HG03039 (cell line): Measurements from ENCODE around the gene OR10P1.
"Not testable (repeated sequence)": the region's sequence is repeated elsewhere in the genome, so short reads cannot be mapped to it uniquely, and the experiment has no call there.

Source experiments
- ATAC-seq: cut with Tn5 transposase; IDR thresholded peaks from one replicate; pipeline ENCODE4 v1.9.1; 2021; ENCODE audit warnings: mild to moderate bottlenecking, moderate library complexity; ENCODE audit not compliant: unreplicated experiment

OR10P1 gene, protein sequence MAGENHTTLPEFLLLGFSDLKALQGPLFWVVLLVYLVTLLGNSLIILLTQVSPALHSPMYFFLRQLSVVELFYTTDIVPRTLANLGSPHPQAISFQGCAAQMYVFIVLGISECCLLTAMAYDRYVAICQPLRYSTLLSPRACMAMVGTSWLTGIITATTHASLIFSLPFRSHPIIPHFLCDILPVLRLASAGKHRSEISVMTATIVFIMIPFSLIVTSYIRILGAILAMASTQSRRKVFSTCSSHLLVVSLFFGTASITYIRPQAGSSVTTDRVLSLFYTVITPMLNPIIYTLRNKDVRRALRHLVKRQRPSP

DNA sequence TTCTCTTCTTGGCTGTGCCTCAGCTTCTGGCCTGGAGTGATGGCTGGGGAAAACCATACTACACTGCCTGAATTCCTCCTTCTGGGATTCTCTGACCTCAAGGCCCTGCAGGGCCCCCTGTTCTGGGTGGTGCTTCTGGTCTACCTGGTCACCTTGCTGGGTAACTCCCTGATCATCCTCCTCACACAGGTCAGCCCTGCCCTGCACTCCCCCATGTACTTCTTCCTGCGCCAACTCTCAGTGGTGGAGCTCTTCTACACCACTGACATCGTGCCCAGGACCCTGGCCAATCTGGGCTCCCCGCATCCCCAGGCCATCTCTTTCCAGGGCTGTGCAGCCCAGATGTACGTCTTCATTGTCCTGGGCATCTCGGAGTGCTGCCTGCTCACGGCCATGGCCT is at the start of gene OR10P1:
Gene OR10P1, plus strand, starts transcription at position 40 of the 400 bp plus-strand sequence. Its CDS starts 0 bp downstream, at position 40.
- no peak for ATAC-seq

DNA sequence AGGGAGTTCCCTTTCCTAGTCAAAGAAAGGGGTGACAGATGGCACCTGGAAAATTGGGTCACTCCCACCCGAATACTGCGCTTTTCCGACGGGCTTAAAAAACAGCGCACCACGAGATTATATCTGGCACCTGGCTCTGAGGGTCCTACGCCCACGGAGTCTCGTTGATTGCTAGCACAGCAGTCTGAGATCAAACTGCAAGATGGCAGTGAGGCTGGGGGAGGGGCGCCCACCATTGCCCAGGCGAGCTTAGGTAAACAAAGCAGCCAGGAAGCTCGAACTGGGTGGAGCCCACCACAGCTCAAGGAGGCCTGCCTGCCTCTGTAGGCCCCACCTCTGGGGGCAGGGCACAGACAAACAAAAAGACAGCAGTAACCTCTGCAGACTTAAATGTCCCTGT is 46.5 kb upstream of the OR10P1 start:
- not testable (repeated sequence) for ATAC-seq

DNA sequence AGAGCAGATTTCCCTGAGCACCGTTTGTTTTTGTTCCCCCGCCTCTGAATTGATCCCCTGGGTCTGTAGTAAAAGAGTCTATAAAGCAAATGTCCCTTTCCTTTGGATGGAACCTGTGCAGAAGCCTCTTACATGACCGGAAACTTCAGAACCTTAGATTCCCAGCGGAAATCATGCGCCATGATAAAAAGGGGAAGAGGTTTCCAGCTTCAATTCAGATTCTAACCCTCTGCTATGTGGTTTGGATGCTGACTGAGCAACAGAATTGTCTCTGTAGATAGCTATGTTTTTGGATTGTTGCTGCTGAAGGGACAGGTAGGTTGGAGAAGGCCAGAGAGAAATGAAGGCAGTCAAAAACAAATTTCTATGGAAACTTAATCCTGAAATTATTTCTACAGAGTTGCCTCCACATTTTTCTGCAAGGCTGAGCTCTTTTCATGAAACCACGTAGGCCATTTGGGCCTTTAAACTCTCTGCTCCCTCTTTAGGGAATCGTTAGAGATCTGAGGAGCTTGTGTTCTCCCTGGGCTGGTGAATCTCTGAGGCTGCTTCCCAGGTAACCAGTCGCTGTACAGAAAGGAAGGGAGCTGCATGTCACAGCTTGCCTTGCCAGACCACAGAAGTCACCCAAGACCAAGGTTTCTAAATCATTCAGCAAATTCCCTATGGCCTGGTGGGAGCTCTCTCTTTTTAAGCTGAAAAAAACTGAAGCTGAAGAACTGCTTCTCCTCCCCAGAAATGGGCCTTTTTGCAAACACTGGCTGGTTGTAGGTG is 28.7 kb upstream of the OR10P1 start:
- ATAC-seq: no peak

DNA sequence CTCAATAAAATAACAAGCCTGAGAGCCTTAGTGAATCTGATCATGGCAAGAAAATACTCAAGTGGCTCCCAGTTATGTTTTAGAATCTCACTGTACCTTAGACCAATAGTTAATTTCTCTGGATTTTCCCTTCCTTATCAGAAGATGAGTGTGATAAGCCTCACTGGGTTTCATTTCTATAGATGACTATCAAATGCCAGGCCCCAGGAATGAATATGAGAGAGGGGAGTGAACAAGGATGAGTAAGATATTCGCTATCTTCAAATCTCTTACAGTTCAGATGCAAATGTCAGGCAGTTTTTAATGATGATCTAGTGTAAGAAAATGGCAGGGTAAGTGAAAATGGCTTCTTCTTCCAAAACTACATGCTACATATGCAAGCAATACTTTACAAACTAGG is 26.1 kb upstream of the OR10P1 start:
- ATAC-seq: no peak

DNA sequence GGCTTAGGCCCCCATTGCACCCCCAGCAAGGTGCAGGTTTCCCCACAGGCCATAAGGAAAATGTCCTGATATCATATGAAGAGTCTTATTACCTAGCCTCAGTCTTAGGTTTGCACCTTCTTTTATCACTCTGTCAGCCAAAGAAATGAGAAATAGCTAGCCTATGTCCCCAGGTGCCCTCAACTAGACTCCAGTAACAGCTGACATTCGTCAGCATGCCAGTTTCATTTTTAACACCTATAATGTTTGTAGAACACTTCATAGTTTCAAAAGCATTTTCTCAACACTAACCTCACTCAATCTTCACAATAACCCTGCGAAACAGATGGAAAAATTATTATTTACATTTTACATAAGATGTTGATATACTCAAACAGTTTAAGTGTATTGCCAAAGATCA is 24.0 kb upstream of the OR10P1 start:
- no peak for ATAC-seq

DNA sequence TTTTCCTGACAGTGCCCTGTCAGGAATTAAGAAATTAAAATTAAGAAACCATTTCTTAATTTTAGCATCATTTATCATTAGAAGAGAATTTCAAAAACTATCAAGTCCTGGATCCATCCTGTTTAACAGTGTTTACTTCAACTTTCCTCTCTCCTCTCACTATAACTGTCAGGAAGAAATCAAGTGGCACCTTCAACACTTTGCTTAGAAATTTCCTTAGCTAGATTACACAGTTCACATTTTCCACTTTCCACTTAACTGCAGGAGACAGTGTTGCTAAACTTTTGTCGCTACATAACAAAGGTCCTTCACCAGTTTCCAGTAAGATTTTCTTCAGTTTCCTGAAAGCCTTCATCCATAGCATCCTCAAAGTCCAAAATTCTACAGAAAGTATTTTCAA is 21.9 kb upstream of the OR10P1 start:
- ATAC-seq: no peak

DNA sequence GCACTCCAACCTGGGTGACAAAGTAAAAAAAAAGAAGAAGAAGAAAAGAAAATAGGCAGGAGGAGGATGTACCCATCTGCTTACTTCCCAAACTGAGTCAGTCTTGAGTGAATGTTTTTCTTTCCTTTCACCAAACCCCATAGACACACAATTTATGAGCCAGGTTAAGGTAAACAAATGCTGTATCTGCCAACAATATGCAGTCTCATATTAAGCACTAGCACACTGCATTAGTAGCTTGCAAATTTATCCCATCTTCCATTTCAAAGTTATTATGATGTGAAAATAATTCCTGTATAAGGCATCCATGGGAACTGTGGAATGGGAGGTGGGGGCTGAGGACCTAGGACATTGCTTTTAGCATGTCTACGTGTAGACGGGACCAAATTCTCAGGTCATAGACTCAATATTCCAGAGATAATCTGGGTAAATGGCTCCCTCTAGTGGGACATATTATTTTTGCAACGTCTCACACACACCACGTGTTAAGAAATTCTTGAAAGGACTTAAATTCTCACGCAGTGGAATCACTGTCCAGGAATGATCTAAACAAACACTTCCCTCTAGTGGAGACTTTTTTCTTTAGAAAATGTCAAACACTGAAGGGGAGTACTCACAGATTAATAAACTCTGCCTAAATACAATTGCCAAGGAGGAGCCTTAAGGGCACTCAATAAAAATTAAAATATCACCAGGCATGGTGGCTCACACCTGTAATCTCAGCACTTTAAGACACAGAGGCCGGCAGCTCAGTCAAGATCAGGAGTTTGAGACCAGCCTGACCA is 17.1 kb upstream of the OR10P1 start:
- peak; percentile 77 for ATAC-seq

DNA sequence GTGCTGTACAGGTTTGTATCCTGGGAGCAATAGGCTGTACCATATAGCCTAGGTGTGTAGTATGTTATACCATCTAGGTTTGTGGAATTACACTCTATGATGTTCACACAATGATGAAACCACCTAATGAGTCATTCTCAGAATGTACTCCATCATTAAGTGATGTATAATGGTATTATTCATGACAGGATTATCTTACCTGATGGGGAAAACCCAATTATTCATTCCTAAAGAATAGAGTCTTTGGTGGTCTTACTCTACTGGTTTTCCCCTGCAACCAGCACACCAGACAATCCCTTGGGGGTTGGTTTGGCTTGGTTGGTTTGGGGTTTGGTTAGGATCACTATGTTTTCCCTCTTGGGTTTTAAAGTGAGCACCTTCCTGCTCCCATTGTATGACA is 12.6 kb upstream of the OR10P1 start:
- peak; percentile 57 for ATAC-seq

DNA sequence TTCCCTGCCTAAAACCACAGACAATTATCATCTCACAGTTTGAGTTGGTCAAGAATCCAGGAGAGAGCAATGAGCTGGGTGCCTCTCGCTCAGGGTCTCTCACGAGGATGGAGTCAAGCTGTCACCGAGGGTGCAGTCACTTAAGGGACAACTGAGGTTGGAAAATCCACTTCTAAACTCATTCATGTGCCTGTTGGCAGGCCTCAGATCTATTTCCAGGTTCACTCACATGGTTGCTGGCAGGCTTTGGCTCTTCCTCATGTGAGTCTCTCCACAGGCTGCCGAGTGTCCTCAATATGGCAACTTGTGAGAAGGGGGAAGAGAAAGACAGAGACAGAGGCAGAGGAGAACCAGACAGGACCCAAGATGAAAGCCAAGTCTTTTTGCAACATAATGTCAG is 10.5 kb upstream of the OR10P1 start:
- ATAC-seq: no peak

DNA sequence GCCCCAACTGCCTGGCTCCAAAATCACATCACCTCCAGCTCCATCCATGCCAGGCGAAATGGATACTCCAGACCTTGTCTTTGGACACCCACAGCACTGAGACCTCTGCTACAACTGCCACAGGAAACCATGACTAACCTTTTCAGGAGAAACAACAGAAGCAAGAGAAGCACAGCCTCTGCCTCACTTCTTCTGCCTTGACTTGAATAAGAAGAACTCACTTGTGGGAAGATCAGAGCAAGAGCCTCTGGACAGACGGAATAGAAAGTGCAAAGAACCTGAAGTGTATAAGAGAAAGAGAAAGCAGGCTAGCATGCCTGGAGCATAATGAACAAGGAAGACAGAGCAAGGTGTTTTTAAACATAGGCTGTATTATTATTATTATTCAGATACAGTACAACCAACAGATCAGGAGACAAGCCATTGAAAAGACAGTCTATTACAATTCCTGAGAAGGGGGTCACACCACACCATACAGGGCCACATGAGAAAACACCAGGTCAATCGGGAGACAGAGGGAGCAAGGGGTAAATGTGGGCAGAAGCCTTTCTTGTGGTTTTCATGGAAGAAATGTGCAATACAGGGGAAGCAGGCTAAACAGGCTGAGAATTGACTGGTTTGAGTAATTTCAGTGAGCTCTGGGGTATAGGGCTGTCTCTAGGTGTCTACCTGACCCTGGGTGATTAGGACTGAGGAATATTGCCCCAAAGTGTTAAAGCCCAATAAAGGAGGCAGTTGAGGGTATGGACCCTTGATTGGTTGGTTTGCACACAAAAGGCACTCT is 7.4 kb upstream of the OR10P1 start:
- no peak for ATAC-seq

DNA sequence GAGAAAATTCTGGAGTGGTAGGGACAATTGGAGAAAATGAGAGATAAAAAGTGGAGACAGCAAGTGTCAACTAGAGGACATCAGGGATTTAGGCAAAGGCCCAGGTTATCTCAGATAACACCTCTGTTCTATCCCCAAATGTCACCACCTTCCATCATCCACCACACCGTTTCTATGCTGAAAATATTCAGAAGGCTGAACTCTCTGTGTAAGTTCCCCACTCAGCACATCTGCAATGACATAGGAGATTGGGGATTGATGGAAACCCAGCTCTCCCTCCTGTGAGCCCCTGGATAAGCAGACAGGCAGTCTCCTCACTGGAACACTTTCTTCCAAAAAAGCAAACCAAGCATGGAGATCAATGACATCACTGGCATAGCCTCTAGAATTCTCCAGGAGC is 5.6 kb upstream of the OR10P1 start:
- ATAC-seq: no peak

DNA sequence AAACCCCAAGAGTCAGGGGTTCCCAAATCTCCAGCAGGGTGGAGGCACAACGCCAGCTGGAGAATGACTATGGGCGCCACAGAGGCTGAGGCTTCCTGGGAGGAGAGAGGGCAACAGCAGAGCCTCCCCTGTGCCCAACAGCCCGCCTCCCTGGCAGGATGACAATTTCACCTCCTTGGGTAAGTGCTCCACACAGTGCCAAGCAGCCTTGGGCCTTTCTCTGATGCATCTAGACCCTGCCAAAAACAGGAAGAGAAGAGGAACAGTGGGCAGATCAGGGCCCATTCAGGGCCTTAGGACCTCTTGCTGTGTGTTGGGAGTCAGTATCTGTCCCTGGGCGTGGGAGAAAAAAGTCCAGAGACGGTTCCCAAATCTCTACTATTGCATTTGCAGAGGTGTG is 5.0 kb upstream of the OR10P1 start:
- ATAC-seq: no peak

DNA sequence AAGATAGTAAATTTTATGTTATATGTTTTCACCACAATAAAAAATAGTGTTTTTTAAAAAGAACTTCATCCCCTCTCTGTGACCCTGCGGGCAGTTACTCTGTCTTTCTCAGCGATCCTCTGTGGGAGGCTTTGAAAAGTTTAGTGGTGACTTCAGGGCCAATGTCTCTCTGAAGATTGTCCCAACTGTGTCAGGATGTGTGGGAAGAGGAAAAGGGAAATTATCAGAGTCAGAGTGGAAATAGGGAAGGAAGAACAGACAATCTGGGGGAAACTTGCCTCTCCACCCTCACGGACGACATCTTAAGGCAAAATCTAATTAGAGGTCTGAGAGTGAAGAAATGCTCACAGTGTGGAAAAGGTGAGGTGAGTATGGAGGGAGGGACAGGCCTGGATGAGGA is 3.5 kb upstream of the OR10P1 start:
- ATAC-seq: no peak

DNA sequence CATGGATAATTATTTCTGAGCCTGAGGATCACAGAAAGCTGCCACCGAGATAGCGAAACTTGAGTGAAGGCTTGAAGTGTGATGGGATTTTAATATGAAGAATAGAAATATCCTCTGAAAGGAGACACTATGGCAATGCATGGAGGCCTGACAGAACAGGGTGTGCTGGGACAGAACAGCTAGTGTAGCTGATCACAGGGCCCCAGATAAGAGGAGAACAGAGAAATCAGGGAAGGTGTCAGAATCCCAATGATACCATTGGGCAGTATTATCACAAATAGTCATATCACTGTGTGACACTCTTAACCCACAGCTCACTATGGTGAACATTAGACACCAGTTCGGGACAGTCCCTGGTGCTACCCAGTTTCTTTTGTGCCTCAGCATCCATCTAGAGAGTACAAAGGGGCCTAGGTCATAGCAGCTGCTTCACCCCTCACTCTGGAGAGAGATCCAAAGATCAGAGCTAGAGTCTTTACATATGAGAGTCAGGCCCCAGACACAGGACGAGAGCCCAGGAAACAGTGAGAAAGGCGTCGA is 506 bp upstream of the OR10P1 start:
- ATAC-seq: no peak

DNA sequence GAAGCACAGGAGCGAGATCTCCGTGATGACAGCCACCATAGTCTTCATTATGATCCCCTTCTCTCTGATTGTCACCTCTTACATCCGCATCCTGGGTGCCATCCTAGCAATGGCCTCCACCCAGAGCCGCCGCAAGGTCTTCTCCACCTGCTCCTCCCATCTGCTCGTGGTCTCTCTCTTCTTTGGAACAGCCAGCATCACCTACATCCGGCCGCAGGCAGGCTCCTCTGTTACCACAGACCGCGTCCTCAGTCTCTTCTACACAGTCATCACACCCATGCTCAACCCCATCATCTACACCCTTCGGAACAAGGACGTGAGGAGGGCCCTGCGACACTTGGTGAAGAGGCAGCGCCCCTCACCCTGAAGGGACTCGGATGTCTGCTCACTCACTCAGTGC is 775 bp downstream of the OR10P1 start:
- ATAC-seq: no peak

DNA sequence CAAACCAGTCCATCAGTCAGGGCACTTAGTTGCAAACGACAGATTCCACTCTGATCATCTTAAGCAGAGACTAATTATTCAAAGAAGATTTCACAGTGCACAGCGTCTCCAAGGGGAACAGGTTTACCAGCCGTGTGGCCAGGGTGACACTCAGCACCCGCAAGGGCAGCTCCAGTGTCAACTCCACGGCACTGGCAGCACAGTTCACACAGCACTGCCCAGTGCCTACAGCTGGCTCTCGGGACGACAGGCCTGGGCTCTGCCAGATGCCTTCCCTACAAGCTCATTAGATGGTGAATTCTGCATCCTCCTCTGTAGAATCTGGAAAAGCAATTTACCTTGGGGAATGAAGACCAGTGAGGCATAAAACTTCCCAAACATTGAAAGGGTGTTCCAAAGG is 4.9 kb downstream of the OR10P1 start:
- ATAC-seq: no peak

DNA sequence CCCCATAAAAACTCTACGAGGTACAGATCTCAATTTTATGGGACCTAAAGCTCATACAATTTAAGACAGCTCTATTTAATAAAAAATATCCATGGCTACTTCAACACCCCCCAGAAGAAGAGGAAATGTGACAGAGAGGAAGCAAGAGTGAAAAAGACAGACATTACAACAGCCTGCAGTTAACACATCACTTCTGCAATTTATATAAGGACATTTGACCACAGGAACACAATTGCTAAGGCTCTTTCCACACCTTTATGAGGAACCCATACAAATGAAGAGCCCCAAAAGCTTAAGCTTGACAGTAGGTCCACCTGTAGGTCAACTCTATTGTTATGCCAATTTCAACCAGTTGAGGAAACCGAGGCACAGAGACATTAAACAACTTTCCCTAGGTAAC is 5.6 kb downstream of the OR10P1 start:
- ATAC-seq: no peak

DNA sequence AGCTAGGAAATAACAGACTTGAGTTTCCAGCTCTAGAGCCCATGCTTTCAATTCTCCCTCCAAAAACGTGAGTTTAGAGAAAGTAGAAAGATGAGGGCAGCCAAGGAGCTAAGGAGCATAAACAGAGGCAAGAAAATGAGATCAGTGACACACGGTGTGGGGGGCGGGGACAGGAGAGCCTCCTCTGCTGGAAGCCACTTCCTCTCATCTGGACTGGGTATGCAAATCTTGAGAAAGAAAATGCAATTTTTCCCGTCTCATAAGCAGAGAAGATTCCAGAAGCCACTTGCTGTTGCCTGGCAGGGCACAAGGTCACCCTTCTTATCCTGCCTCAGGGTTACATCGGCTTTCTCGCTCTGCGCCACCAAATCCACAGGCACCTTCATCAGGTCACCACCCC is 6.0 kb downstream of the OR10P1 start:
- ATAC-seq: no peak

DNA sequence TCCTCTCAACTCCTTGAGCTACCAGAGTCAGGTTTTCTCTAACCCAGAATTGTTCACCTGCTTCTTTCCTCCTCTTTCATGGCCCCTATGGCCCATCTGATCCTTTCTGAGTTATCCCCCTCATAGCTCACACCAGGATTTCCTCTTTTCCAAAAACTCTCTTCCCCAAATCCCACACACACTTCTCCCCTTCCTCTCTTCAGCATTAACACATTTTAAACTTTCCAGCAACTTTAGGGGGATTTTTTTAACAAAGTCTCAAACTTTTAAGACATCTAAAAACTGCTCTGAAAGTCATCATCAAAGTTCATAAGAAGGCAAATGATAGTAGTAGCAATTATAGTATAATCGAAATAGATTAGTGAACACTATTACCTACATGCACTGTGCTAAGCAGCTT is 7.9 kb downstream of the OR10P1 start:
- no peak for ATAC-seq

DNA sequence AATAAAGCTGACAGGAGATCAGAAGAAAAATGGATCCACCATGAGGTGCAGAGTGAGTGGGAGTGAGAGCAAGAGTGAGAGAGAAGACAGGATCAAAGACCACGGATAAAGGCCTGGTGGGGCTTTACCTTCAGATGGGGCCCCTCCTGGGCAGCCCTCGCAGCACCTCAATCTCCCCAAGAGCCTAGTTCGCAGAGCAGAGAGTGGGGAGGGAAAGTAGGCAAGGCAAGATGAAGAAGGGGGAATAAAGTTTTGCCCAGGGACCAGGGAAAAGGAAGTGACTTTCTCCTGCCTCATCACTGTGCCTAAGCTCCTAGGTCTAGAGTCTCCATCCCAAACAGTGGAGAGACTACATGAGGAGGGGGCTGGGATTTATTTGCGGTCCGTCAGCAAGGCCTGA is 10.3 kb downstream of the OR10P1 start:
- ATAC-seq: no peak
